Measurements from ENCODE around the gene VAT1. TPM values are rescaled to one million over a fixed set of nuclear protein-coding genes. Genes with fewer than 3 reads are reported as not detected.

Gene VAT1
- total RNA-seq: 228 and 254 TPM in 2 replicates

GRCh38 chr17:43021741-43022512, at the start of gene VAT1:
Gene VAT1 (minus strand): TSS chr17:43022385. CDS start chr17:43022322, 63 bp downstream.

GRCh38 chr17:43024407-43025289, 2.5 kb upstream of the VAT1 start, which contains the start of gene RND2:
Gene RND2 (plus strand): TSS chr17:43025231. CDS start chr17:43025348, 117 bp downstream.

GRCh38 chr17:43006639-43007551, 15.3 kb downstream of the VAT1 start, which contains the start of gene IFI35:
Gene IFI35 (plus strand): TSS chr17:43006784. CDS start chr17:43006948, 164 bp downstream.

GRCh38 chr17:42997984-42998938, 23.9 kb downstream of the VAT1 start, which contains the start of gene RPL27:
Gene RPL27 (plus strand): TSS chr17:42998419. CDS start chr17:42998751, 332 bp downstream.

GRCh38 chr17:42980274-42980765, 41.9 kb downstream of the VAT1 start, which contains the start of gene RUNDC1:
Gene RUNDC1 (plus strand): TSS chr17:42980565. CDS start chr17:42980577, 12 bp downstream.

GRCh38 chr17:42979511-42980273, 42.5 kb downstream of the VAT1 start, which contains the start of gene PTGES3L:
Gene PTGES3L (minus strand): TSS chr17:42980080. CDS start chr17:42980053, 27 bp downstream.

Other genes starting within 250 kb of the VAT1 start
- 40.4 and 46.0 TPM in 2 replicates for gene VPS25, start 248.9 kb downstream of the VAT1 start, total RNA-seq
- 0.63 and 8.1 TPM in 2 replicates for gene WNK4, start 241.8 kb downstream of the VAT1 start, total RNA-seq
- gene COA3, start 223.7 kb downstream of the VAT1 start, total RNA-seq: 53.3 and 71.7 TPM in 2 replicates
- 0.19 TPM in 1 of 2 replicates, not detected in the other for gene CNTD1, start 223.5 kb downstream of the VAT1 start, total RNA-seq
- gene BECN1, start 198.1 kb downstream of the VAT1 start, total RNA-seq: 161 and 174 TPM in 2 replicates
- 86.4 and 101 TPM in 2 replicates for gene PSME3, start 189.0 kb downstream of the VAT1 start, total RNA-seq
- 0.36 and 0.38 TPM in 2 replicates for gene AOC2, start 177.8 kb downstream of the VAT1 start, total RNA-seq
- under 0.01 TPM in 2 replicates for gene AOC3, start 171.2 kb downstream of the VAT1 start, total RNA-seq
- not detected in 2 replicates for gene G6PC1, start 121.6 kb downstream of the VAT1 start, total RNA-seq
- 25.1 and 26.8 TPM in 2 replicates for gene AARSD1, start 57.9 kb downstream of the VAT1 start, total RNA-seq
- 0.09 and 0.18 TPM in 2 replicates for gene PTGES3L, start 42.3 kb downstream of the VAT1 start, total RNA-seq
- 9.4 and 14.7 TPM in 2 replicates for gene RUNDC1, start 41.8 kb downstream of the VAT1 start, total RNA-seq
- 1,452 and 1,877 TPM in 2 replicates for gene RPL27, start 24.0 kb downstream of the VAT1 start, total RNA-seq
- gene IFI35, start 15.6 kb downstream of the VAT1 start, total RNA-seq: 6.9 and 10.1 TPM in 2 replicates
- gene RND2, start 2.8 kb upstream of the VAT1 start, total RNA-seq: 0.18 and 0.28 TPM in 2 replicates
- gene BRCA1, start 103.0 kb upstream of the VAT1 start, total RNA-seq: 9.9 and 18.0 TPM in 2 replicates
- gene NBR1, start 148.8 kb upstream of the VAT1 start, total RNA-seq: 83.3 and 89.7 TPM in 2 replicates
- 1.3 and 2.0 TPM in 2 replicates for gene TMEM106A, start 189.5 kb upstream of the VAT1 start, total RNA-seq
- not detected in 2 replicates for gene CCDC200, start 206.2 kb upstream of the VAT1 start, total RNA-seq
- gene RNU2-1, start 211.6 kb upstream of the VAT1 start, total RNA-seq: not detected in 2 replicates